Fibroblast of the aortic adventitia (primary cell): ENCODE data around the gene BANK1. TPM values are rescaled to one million over a fixed set of nuclear protein-coding genes. Genes with fewer than 3 reads are reported as not detected.

Source experiments
- DNase-seq: peaks from one replicate; pipeline ENCODE4 v3.0.0-alpha.2; 2010; ENCODE audit warnings: low read depth
- H3K4me3 ChIP-seq: 2 replicates; pipeline ENCODE4 v1.5.1; 2011; ENCODE audit warnings: low read depth, mild to moderate bottlenecking, control low read depth, low read length, moderate library complexity
- total RNA-seq: library from RNA; depleted of rRNA; stranded (reverse); fragments of >200 nt; gene quantifications from 2 replicates; pipeline ENCODE4 v1.2.3, GENCODE V29; 2012; ENCODE audit warnings: low replicate concordance
- TF ChIP-seq, protein P1 (sequence below): IDR thresholded peaks from 2 replicates; pipeline ENCODE4 v1.5.1; 2011; ENCODE audit warnings: mild to moderate bottlenecking, low read length, control low read depth, inconsistent platforms; ENCODE audit not compliant: insufficient read depth

Gene BANK1
- total RNA-seq, 1 donor = 0.54 TPM

DNA sequence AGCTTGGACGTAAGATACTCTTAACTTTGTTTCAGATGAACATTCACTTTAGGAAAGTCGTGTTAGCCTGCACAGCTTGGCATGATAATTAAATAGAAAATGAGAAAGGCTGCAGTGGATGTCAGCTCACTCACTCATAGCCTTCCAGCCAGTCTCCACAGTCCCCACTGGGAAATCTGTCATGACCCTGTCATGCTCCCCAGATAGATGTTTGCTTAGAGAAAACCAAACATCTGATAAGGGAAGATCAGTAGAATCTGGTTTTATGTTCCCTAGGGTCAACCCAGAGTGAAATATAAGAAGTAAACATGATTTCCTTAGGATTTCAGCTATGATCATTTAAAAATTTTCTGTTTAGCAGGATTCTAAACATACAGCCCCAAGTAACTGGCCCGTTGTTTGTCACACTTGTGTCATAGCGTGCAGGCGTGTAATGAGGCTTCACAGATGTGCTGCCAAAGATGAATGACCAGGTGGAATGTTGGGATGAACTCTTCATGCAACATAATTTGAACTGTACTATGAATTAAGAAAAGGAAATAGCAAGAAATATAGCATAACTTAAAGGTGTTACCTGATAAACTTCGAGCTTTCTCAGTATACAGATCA, 180.1 kb downstream of the BANK1 start:
- TF ChIP-seq, protein P1, sequence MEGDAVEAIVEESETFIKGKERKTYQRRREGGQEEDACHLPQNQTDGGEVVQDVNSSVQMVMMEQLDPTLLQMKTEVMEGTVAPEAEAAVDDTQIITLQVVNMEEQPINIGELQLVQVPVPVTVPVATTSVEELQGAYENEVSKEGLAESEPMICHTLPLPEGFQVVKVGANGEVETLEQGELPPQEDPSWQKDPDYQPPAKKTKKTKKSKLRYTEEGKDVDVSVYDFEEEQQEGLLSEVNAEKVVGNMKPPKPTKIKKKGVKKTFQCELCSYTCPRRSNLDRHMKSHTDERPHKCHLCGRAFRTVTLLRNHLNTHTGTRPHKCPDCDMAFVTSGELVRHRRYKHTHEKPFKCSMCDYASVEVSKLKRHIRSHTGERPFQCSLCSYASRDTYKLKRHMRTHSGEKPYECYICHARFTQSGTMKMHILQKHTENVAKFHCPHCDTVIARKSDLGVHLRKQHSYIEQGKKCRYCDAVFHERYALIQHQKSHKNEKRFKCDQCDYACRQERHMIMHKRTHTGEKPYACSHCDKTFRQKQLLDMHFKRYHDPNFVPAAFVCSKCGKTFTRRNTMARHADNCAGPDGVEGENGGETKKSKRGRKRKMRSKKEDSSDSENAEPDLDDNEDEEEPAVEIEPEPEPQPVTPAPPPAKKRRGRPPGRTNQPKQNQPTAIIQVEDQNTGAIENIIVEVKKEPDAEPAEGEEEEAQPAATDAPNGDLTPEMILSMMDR = no peak
- no peak overlapping the region for H3K4me3 ChIP-seq
- no peak for DNase-seq

DNA sequence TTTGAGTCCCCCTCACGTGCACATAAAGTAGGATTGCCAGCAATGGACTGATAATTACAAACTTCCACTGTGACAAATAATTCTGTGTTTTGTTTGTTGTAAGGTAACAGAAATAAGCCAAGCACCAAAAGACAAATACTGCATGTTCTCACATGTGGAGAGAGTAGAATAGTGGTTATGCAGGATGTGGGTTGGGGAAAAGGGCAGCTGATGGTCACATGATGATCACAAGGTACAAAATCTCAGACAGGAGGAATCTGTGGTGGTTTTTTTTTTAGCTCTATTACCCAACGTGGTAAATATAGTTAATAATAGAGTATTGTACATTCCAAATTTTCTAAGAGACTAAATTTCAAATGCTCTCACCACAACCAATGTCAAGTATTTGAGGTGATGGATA, 182.3 kb downstream of the BANK1 start:
- no peak overlapping the region for H3K4me3 ChIP-seq
- TF ChIP-seq, protein P1 = no peak
- no peak for DNase-seq

DNA sequence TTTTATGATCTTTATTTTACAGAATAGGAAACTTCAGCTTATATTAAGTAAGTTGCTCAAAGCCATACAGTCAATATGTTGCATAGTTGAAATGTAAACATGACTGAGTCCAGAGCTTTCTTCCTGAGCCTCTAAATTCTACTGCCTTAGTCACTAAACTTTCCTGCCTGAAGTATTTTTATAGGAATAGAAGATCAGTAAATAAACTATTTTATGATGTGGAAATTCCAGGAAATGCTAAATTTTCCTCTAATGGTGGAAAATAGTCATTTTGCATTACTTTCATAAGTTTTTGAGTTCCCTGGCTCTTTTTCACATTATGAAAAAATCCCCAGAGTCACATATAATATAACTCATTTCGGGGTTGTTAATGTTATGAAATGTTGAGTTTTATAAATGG, 182.8 kb downstream of the BANK1 start:
- TF ChIP-seq, protein P1 = no peak
- H3K4me3 ChIP-seq = no peak overlapping the region
- no peak for DNase-seq

DNA sequence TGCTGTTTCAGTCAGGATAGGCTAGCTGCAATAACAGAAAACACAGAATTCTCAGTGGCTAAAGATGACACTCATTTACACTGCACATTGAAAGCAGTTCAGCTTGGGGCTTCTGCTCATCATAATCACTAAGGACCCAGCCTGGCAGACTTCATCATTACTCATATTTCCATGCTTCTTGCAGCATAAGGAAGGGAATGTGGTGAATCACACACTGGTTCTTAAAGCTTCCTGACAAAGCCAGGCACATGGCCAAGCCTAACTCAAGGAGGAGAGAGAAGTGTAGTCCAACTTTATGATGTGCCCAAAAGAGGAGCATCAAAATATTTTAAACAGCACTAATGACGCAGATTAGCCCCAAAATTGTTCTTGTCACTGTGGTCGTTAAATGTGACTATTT, 186.5 kb downstream of the BANK1 start:
- no peak overlapping the region for H3K4me3 ChIP-seq
- TF ChIP-seq, protein P1 = no peak
- DNase-seq = peak; percentile 99

DNA sequence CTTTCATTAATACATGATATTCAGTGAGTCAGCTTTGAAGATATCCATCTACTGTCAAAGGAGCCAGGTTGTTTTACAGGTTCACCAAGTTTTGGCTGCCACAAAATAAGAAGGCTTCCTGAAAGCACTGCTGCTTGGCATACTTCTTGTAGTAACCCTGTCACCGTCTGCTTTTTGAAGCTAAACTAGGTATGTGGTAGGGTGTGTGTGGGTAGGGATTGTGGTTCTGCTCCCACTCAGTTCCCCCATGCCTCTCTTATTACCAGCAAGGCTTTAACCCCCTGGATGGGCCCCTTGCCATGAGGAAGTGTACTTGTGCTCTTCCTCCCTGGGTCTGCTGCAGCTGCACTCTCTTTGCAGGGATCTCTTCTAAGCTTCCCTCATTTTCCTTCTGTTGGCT, 191.2 kb downstream of the BANK1 start:
- TF ChIP-seq, protein P1 = no peak
- no peak for DNase-seq
- no peak overlapping the region for H3K4me3 ChIP-seq

DNA sequence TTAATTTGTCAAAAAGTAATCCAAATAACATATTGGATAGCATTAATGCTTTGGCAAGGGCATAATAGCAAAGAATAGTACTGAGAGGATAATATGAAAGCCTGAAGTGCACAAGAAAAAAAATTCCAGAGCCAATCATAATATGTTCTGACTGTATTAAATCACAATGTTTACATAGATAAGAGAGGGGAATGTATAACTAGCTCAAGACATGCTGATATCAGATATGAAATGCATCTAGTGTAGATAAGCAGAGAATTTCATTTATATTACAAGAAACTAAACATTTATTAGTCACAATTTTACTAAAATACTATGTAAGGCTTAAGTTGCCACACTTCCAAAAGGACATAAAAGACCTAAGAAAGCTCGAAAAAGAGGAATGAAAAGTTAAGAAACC, 193.3 kb downstream of the BANK1 start:
- H3K4me3 ChIP-seq = no peak overlapping the region
- peak; percentile 42 for DNase-seq
- TF ChIP-seq, protein P1 = no peak
